ENCODE results near the gene IRF8.

Gene IRF8

GRCh38 chr16:85911251-85911930, 12.4 kb downstream of the IRF8 start:
- no peaks in the 10 kb centered on the region for H3K27me3 ChIP-seq (ENCODE audit: control insufficient read depth, low read length)
- peak overlapping the region; percentile 90 for H3K4me2 ChIP-seq (ENCODE audit: low read length)
- peaks cover 94% of the 10 kb centered on the region for H3K36me3 ChIP-seq (ENCODE audit: control insufficient read depth, low read length)

GRCh38 chr16:85912211-85912974, 13.4 kb downstream of the IRF8 start:
- H3K4me2 ChIP-seq (ENCODE audit: low read length), result peak overlapping the region; percentile 90
- H3F3A ChIP-seq (ENCODE audit: control insufficient read depth, insufficient read depth), result peaks cover 66% of the 10 kb centered on the region
- H3K27ac ChIP-seq (ENCODE audit: low read depth, low read length), result peak overlapping the region; percentile 94
- peak overlapping the region; percentile 70 for H3K4me3 ChIP-seq (ENCODE audit: low read length)
- H3K27me3 ChIP-seq (ENCODE audit: control insufficient read depth, low read length), result no peaks in the 10 kb centered on the region
- H3K4me1 ChIP-seq (ENCODE audit: control insufficient read depth, low read length), result peaks cover 97% of the 10 kb centered on the region
- TF ChIP-seq EZH2phosphoT487 (IDR thresholded peaks at IDR 0.05; ENCODE audit: borderline replicate concordance, low read length), result no peak
- TF ChIP-seq CTCF (IDR thresholded peaks at IDR 0.05; ENCODE audit: low read depth, low read length, poor library complexity, severe bottlenecking), result no peak
- peaks cover 16% of the 10 kb centered on the region for H4K20me1 ChIP-seq (ENCODE audit: control insufficient read depth, insufficient read depth, low read depth, low read length)
- H3K9me2 ChIP-seq (replicated peaks; ENCODE audit: control insufficient read depth, low read length), result no peaks in the 10 kb centered on the region
- H3K9me3 ChIP-seq (ENCODE audit: control insufficient read depth, insufficient read depth, low read length), result no peaks in the 10 kb centered on the region
- H3K36me3 ChIP-seq (ENCODE audit: control insufficient read depth, low read length), result peaks cover 94% of the 10 kb centered on the region
- H3K79me2 ChIP-seq (ENCODE audit: control insufficient read depth, low read length), result peaks cover 87% of the 10 kb centered on the region

More at GRCh38 chr16:85911251-85911930, 12.4 kb downstream of the IRF8 start:
- no peaks in the 10 kb centered on the region for H3K9me3 ChIP-seq (ENCODE audit: control insufficient read depth, insufficient read depth, low read length)
- H3K27ac ChIP-seq (ENCODE audit: low read depth, low read length), result peak overlapping the region; percentile 94
- no peak for TF ChIP-seq CTCF (IDR thresholded peaks at IDR 0.05; ENCODE audit: low read depth, low read length, poor library complexity, severe bottlenecking)
- TF ChIP-seq EZH2phosphoT487 (IDR thresholded peaks at IDR 0.05; ENCODE audit: borderline replicate concordance, low read length), result no peak
- H3K4me3 ChIP-seq (ENCODE audit: low read length), result peak overlapping the region; percentile 70
- peaks cover 89% of the 10 kb centered on the region for H3K79me2 ChIP-seq (ENCODE audit: control insufficient read depth, low read length)
- H3F3A ChIP-seq (ENCODE audit: control insufficient read depth, insufficient read depth), result peaks cover 66% of the 10 kb centered on the region
- peaks cover 9% of the 10 kb centered on the region for H4K20me1 ChIP-seq (ENCODE audit: control insufficient read depth, insufficient read depth, low read depth, low read length)
- no peaks in the 10 kb centered on the region for H3K9me2 ChIP-seq (replicated peaks; ENCODE audit: control insufficient read depth, low read length)
- peaks cover 98% of the 10 kb centered on the region for H3K4me1 ChIP-seq (ENCODE audit: control insufficient read depth, low read length)

GRCh38 chr16:85913141-85913601, 14.2 kb downstream of the IRF8 start:
- TF ChIP-seq CTCF (IDR thresholded peaks at IDR 0.05; ENCODE audit: low read depth, low read length, poor library complexity, severe bottlenecking) (no peak), EZH2phosphoT487 (IDR thresholded peaks at IDR 0.05; ENCODE audit: borderline replicate concordance, low read length) (no peak)
- H3K4me3 ChIP-seq (ENCODE audit: low read length), result no peak overlapping the region
- H3F3A ChIP-seq (ENCODE audit: control insufficient read depth, insufficient read depth), result peaks cover 66% of the 10 kb centered on the region
- peaks cover 96% of the 10 kb centered on the region for H3K36me3 ChIP-seq (ENCODE audit: control insufficient read depth, low read length)
- H3K27ac ChIP-seq (ENCODE audit: low read depth, low read length), result peak overlapping the region; percentile 94
- H3K27me3 ChIP-seq (ENCODE audit: control insufficient read depth, low read length), result no peaks in the 10 kb centered on the region
- peaks cover 16% of the 10 kb centered on the region for H4K20me1 ChIP-seq (ENCODE audit: control insufficient read depth, insufficient read depth, low read depth, low read length)
- H3K9me3 ChIP-seq (ENCODE audit: control insufficient read depth, insufficient read depth, low read length), result no peaks in the 10 kb centered on the region
- H3K79me2 ChIP-seq (ENCODE audit: control insufficient read depth, low read length), result peaks cover 83% of the 10 kb centered on the region
- peaks cover 94% of the 10 kb centered on the region for H3K4me1 ChIP-seq (ENCODE audit: control insufficient read depth, low read length)
- H3K9me2 ChIP-seq (replicated peaks; ENCODE audit: control insufficient read depth, low read length), result no peaks in the 10 kb centered on the region
- peak overlapping the region; percentile 90 for H3K4me2 ChIP-seq (ENCODE audit: low read length)

Data from DOHH2 (cell line).